NCI-H2227 (cell line): Measurements from ENCODE around the gene ENG.
A peak's percentile ranks its signal among the peaks of the same experiment; 100 is the strongest.

Experiments
- DNase-seq: peaks from one replicate; lab custom pipeline; 2025; ENCODE audit not compliant: unreplicated experiment; lab: John Stamatoyannopoulos, UW

Gene ENG

DNA sequence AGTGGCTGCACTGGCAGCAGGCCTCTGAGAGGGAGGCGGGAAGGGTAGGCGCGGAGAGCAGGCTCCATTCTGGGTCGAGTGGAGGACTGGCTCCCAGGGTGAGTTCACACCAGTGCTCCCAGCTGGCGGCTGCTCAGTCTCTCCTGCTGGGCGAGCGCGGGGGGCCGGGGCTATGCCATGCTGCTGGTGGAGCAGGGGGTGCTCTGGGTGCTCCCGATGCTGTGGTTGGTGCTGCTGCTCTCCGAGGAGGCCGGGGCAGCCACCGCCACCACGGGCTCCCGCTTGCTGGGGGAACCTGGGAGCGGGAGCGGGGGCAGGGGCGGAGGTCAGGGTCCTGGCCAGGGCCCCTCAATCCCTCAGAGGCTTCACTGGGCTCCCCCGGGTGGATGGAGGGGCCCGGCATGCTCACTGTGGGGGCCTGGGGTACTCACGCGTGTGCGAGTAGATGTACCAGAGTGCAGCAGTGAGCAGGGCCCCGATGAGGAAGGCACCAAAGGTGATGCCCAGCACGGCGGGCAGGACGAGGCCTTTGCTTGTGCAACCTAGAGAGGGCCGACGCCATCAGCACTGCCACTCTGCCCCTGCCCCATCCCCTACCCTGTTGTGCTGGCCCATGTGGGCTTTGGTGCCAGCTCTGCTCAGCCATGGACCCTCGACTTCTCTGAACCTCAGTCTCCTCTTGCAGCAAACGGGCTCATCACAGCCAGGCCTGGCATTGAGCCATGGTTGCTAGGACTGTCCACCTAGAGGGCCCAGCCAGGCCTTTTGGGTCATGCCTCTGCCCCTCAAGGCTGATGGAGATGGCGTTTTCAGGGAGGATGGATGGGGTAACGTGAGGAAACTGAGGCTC is 38.7 kb downstream of the ENG start:
- DNase-seq, result no peak

DNA sequence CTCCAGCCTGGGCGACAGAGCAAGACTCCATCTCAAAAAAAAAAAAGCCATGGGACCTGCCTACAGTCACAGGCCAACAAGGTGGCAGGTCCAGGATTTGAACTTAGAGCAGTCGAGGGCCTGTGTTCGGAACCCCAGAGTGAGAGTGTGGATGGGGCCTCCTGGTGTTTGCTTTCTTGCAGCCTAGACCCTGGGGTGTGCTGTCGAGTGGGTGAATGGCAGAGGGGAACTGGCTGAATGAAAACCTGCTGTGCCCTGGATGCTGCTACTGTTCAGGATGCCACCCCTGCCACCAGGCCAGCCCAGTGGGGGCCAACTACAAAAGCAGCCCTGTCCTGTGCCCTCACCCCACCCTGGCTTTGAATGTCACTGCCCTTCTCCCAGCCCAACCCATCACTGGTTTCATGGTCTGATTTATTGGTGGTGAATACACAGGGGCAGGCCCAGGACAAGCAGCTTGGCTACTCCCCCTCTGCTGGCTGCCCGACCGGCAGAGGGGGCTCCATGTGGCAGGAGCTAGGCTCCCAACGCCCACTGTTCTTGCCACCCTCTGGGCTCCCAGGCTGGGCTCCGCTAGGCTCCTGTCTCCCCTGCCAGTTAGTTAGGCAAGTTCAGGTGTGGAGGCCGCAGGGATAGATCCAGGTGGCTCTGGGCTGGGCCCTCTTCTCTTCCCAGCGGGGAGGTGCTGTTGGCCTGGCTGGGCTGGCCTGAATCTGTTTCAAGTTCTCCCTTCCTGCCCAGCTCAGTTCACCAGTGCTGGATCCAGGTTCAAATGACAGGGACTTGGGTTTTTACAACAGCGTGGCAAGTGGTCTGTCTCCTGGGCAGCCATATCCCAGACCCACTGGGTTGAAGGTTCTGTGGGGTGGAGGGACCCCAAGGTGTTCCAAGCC is 39.6 kb downstream of the ENG start:
- no peak for DNase-seq

DNA sequence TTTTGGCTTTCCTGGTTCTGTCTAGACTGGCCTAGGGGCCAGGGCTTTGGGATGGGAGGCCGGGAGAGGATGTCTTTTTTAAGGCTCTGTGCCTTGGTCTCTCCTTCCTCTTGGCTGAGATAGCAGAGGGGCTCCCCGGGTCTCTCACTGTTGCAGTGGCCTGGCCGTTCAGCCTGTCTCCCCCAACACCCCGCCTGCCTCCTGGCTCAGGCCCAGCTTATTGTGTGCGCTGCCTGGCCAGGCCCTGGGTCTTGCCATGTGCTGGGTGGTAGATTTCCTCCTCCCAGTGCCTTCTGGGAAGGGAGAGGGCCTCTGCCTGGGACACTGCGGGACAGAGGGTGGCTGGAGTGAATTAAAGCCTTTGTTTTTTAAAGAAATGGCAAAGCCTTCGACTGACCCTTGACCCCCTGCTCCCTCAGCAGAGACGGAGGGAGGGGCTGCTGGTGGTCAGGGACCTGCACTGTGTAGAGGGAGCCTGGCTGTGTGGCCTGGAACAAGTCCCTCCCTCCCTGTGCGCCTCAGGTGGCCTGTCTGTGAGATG is 40.7 kb downstream of the ENG start:
- no peak for DNase-seq

DNA sequence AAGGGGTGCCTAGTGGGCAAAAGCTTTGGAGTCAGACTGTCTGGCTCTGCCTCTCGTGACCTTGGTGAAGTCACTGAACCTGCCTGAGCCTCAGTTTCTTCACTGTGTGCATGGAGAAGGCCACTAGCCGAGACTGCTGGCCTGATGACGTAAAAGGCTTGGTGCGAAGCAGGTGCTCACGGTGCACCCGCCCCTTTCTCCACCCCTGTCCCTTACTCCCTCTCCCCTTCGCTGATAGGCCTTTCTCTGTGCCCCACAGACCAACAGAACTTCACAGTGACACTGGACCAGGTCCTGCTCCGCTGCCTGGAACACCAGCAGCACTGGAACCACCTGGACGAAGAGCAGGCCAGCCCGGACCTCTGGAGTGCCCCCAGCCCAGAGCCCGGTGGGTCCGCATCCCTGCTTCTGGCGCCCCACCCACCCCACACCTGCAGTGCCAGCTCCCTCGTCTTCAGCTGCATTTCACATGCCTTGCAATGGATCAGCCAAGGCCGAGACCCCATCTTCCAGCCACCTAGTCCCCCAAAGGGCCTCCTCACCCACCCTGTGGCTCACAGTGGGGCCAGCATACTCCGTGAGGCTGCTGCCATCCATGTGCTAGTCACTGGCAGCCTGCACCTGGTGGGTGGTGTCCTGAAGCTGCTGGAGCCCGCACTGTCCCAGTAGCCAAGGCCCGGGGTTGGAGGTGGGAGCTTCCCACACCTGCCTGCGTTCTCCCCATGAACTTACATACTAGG is 41.4 kb downstream of the ENG start:
- no peak for DNase-seq

DNA sequence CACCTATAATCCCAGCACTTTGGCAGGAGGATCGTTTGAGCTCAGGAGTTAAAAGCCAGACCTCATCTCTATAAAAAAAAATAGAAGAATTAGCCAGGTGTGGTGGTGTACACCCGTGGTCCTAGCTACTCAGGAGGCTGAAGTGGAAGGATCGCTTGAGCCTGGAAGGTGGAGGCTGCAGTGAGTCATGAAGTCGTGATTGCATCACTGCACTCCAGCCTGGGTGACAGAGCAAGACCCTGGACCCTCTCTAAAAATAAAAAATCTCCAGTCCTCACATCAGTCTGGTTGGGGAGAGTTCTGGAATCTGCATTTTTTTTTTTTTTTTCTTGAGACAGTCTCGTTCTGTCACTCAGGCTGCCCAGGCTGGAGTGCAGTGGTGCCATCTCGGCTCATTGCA is 42.4 kb downstream of the ENG start:
- DNase-seq, result no peak

DNA sequence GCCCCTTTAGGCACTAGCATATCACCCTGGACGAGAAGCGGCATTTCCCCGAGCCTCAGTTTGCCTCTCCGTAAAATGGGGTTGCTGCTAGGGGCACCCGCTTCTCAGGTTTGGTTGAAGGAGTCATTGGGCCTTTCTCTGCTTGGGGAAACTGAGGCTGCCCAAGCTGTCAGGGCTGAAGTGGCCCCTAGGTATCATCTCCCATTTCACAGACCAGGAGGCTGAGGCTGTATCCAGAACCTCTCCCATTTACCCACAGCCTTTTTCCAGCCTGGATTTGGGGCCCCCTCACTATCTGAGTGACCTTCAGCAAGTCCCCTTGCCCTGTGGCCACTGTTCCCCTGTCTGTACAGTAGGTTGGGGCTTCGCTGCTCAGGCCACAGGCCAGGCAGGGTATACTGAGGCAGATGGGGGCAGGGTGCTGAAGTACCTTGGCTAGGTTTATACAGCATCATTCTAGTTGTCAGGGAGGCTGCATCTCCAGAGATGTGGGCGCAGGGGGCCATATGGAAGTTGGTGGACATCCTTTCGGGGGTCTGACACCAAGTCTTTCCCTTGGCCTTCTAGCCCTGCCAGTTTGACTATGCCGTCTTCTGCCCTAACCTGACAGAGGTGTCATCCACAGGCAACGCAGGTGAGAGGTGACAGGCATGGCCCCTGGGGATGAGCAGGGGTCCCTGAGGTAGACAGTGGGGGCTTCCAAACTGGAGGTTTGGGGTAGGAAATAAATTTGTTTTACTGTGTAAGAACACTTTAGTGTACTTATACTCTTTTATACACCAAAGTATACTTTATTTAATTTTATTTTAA is 43.9 kb downstream of the ENG start:
- no peak for DNase-seq

DNA sequence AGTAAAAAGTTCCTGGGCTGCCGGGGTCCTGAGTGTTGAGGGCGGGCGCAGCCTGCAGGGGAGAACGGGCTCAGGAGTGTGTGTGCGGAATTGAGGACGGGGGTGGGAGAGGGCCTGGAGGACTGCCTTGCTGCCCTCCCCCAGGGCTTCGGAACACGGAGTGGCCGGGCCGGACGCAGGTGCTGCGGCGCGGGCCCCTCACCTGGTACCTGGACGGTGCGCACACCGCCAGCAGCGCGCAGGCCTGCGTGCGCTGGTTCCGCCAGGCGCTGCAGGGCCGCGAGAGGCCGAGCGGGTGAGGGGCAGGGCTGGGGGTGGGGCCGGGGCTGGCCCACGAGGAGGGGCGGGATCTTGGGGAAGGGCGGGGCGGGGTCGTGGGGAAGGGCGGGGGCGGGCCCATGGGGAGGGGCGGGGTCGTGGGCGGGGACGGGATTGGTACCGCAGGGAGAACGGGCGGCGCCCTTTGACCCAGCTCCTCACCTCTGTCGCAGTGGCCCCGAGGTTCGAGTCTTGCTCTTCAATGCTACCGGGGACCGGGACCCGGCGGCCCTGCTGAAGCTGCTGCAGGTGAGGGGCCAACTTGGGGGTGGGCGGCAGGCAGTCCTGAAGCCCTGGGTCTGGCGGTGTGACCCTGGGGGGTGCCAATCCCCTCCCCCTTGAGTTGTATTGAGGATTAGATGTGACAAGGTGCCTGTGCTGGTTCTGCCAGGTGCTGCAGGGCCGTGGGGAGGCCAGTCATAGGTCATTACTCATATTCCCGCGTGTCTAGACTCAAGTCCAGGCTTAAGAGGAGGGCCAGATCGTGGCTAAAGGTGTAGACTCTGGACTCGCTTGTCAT is 44.7 kb downstream of the ENG start:
- DNase-seq, result no peak

DNA sequence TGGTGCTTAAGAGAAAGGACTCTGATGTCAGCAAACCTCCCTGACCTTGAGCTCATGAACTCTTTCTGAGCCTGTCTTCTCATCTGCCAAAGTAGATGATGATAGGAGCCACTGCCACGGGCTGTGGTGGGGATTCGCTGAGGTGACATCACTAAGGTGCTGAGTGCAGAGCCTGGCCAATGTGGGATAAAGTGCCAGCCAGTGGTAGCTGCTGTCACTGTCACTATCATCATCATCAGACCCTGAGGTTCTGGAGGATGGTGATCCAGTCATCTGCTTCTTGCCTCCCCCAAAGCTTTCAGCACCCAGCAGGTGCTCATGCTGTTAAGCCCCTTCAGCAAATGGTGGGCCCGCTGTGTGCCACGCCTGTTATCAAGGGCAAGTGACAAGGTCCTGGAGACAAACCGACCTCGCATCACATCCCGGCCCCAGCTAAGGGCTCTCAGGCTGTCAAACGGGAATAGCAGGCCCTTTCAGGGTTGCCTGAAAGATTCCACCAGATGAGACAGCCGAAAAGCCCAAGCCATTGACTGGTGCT is 45.4 kb downstream of the ENG start:
- no peak for DNase-seq

DNA sequence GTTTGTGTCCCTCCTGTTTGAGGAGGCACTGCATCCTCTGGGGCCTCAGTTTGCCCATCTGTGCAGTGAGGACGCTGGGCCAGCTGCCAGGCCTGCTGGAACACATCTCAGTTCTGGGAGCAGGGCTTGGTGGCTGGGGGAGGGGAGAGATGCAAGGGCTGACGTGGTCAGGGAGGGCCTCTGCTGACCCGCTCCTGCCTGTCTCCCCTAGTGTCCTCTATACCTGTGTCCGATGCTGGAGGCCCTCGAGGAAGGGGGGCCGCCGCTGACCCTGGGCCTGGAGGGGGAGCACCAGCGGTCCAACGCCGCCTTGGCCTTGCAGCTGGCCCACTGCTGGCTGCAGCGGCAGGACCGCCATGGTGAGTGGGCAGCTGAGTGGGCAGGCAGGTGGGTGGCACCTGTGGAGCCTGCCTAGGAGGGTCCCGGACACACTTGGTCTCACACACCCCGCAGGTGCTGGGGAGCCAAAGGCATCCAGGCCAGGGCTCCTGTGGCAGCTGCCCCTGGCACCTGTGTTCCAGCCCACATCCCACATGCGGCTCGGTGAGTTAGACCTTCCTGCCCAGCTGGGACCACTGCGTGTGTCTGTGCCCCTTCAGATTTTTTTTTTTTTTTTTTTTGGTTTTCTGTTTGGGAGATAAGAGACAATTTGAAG is 46.0 kb downstream of the ENG start:
- no peak for DNase-seq

DNA sequence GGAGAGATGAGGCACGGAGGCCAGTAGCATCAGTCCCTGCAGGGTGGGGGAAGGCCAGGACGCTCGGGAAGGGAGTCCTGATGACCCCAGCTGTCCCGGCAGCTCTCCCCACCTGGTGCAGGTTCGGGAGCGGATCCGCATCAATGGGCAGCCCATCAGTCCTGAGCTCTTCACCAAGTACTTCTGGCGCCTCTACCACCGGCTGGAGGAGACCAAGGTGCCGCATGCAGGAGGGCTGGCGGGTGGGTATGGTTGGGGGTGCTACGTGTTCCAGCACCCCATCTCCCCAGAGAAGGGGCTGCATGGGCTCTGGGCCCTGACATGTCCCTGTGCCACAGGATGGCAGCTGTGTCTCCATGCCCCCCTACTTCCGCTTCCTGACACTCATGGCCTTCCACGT is 47.6 kb downstream of the ENG start:
- DNase-seq, result no peak

DNA sequence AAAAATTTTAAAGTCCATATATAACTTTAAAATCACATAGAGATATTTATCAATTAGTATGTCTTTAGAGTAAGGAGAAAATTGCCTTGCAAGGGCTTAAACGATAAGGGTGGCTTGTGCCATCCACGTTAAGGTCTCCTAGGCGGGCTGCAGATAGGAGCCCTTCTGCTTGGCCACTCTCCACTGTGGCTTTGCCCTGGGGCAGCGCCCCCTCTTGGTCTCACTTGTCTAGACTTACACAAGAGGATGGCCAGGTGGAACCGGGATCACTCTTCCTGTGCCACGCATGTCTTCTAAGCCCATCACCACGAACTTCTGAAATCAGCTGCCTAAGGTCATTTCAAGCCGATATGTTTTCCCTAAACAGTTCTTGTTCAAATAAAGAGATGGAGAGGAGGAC is 48.8 kb downstream of the ENG start:
- peak; percentile 12 for DNase-seq

DNA sequence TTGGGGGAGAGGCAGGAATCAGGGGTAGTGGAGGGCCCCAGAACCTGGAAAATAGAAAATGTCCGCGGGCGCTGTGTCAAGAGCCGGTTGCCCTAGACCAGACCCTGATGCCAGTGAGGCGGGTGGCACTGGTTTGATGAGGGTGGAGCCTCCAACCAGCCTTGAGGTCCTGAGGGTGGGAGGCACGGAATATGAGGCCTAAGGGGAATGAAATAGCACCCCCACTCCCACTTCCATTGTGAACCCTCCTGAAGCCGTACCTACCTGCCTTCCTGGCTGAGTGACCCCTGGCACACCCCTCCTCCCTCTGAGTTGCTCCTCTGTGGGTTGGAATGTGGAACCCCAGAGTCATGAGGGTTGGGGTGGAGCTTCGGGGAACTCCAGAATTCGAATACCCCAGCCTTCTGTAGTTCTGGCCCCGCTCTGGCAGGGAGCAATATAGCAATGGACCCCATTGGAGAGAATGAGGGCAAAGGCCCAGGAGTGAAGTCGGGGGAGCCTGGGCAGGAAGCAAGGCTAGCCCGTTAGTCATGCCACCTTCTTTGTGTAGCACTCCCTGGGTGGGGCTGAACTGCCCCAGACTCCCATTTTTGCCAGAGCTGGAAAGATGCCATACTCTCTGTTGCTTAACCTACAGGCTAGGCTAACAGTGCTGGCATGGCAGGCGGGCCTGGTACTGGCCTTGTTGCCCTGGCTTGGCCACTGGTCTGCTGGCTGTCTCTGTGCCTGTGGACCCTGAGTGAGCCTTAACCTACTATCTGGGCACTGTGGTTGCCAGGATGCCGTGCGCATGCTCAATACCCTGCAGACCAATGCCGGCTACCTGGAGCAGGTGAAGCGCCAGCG is 50.7 kb downstream of the ENG start:
- DNase-seq, result no peak

DNA sequence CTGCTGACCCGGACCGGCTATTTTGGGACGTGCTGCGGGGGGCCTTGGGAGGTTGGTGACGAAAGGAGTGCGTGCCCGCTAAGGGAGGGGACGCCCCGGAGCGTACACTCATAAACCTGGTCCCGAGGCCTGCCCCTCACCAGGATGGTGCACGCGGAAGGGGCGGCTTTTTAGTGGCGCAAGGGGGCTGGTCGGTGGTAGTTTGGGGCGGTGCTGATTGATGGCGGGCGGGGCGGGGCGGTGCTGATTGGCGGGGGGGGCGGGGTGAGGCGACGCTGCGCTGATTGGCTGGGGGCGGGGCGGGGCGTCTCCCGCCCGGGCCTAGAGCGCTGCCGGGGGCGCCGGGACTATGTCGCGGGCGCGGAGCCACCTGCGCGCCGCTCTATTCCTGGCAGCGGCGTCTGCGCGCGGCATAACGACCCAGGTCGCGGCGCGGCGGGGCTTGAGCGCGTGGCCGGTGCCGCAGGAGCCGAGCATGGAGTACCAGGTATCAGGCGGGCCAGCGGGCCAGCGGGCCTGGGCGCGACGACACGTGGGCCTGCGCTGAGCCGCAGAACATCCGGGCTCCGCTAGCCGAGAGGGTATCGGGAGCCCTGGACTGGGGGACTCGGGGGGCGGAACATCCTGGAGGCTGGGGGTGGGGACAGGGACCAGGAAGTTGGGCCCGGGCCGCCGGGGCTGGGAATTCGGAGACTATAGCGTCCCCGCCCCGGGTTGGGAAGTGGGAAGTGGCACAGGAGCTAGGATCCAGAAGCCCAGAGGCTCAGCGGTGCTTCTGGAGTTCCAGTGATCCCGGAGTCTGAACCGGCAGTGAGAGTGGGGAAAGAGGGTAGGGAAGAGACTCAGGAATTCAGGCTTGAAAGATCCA is 51.6 kb downstream of the ENG start, which contains the start of gene FPGS:
FPGS (plus strand) TSS at position 307 of the 868 bp plus-strand sequence; CDS start at position 350, 43 bp downstream.
- peak; percentile 88 for DNase-seq

DNA sequence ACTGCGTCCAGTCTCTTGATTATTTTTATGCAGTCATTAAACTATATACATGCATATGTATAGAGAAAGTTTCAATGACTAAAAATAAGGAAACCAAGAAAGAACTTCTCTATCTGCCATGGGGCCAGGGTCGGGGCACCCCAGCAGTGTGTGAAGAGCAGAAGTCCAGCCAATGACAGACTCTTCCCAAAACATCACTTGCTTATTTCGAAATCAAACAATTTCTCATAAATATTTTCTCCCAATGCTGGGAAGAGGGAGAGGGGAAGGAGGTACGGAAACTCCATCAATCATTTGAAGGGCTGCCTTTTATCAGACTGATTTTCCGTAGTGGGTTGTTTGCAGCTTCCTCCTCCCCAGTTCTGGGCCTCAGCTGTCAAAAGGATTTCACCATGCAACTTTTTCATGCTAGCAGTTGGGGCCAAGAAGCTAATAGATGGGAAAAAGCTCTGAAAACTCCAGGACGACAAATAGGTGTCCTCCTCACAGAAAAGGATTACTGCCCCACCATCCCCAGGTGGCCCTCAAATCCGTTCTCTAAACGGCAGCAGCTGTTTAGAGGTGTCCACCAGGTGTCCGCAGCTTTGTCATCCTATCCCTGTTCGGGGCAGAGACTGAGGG is 52.4 kb downstream of the ENG start:
- DNase-seq, result no peak

DNA sequence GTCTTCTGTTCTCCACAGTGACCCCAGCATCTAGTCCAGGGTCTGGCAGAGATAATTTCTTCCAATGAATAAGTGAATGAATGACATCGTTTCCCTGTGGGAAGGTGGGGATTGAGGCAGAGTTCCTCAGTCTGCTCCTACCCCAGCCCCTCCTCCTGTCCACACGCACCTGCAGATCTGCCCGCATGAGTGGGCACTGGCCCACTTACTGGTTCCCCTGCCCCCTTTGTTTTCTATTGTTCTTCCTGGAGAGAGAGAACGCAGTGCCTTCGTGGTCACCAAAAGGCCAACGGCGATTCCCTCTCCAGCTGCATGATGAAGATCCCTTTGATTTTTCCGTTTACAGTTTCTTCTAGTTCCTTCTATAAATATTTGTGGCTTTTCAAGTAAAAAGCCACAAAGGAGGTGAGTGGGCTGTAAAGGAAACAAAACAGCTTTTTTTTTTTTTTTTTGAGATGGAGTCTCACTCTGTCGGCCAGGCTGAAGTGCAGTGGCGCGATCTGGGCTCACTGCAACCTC is 57.5 kb downstream of the ENG start:
- no peak for DNase-seq

DNA sequence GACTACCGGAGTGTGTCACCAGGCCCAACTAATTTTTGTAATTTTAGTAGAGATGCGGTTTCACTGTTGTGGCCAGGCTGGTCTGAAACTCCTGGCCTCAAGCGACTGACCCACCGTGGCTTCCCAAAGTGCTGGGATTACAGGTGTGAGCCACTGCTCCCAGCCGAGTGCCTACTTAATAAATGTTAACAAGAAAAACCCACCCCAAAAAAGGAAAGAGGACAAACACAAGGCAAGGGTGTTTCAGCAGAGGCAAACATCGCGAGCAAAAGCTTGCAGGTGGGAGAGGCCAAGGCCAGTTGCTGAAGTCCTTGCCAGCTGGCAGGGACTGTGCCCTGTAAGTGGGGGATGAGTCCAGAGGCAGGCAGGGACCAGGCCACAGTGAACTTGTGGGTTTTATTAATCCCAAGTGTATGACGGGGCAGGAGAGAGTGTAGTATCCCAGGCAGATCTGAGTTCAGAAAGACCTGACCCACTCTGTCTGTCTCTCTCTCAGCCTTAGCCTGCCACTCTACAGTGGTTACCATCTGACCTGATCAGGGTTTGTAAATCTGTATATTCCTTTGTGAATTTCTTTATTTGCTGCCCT is 58.1 kb downstream of the ENG start:
- no peak for DNase-seq
